ENCODE measurements around the gene KRT74.

GRCh38 chr12:52591521-52591920, 17.9 kb upstream of the KRT74 start:
- TF ChIP-seq GATA3 (IDR thresholded peaks at IDR 0.05; ENCODE audit: low read depth, low read length) (no peak), GATA2 (IDR thresholded peaks at IDR 0.05; ENCODE audit: low read depth, low read length) (no peak)
